SU-DHL-6 (cell line): Measurements from ENCODE around the gene PTPRK.

Experiments
- CTCF ChIP-seq: fragments of 200-600 bp; sonication (generic); IDR thresholded peaks from one replicate; pipeline ENCODE4 v1.5.1; 2017; ENCODE audit warnings: antibody characterized with exemption, mild to moderate bottlenecking, low read length, moderate library complexity; ENCODE audit not compliant: insufficient read depth, poor library complexity, severe bottlenecking
- EZH2phosphoT487 ChIP-seq: fragments of 200-600 bp; sonication (generic), shearing (Covaris generic); conservative IDR thresholded peaks from 2 replicates; pipeline ENCODE4 v1.6.1; 2018; ENCODE audit warnings: mild to moderate bottlenecking, antibody characterized with exemption, low read length, moderate library complexity, mixed read lengths

GRCh38 chr6:128069188-128069587 lies 451.2 kb downstream of the PTPRK start:
- TF ChIP-seq CTCF, result no peak
- TF ChIP-seq EZH2phosphoT487, result no peak
